Natural killer cell treated with Interleukin-12 subunit alpha and Interleukin-12 subunit beta and Interleukin-15 and Interleukin-18, amount 100 ng/mL, for 72 hours (primary cell): ENCODE results near the gene CDC45. TPM values are rescaled to one million over a fixed set of nuclear protein-coding genes. Genes with fewer than 3 reads are reported as not detected.

Source experiments
- ATAC-seq, 2 donors: fragments of 150-1000 bp; cut with Tn5 transposase in 1 of 2; sonication (Bioruptor Pico), chemical (Tn5 transposase) in 1 of 2; 2 replicates each; pipeline ENCODE4 v1.10.0; 2021
- DNase-seq: peaks from one replicate; pipeline ENCODE4 v3.0.0; 2022; ENCODE audit warnings: low spot score
- H3K27ac Mint-ChIP-seq, 2 donors: 1 replicate in 1 of 2; 2 replicates in 1 of 2; pipeline ENCODE4 v1.8.0; 2022; ENCODE audit warnings: mixed read lengths in 2 of 2, mild to moderate bottlenecking in 1 of 2, moderate library complexity in 1 of 2
- H3K27me3 Mint-ChIP-seq, 2 donors: 1 replicate in 1 of 2; 2 replicates in 1 of 2; pipeline ENCODE4 v1.8.0; 2022; ENCODE audit warnings: mixed read lengths in 2 of 2
- H3K36me3 Mint-ChIP-seq: one replicate; pipeline ENCODE4 v1.8.0; 2022; ENCODE audit warnings: mixed read lengths
- H3K4me1 Mint-ChIP-seq, 2 donors: 1 replicate in 1 of 2; 2 replicates in 1 of 2; pipeline ENCODE4 v1.8.0; 2022; ENCODE audit warnings: low read depth in 2 of 2, mixed read lengths in 2 of 2, mild to moderate bottlenecking in 1 of 2
- H3K4me3 Mint-ChIP-seq: one replicate; pipeline ENCODE4 v1.8.0; 2022; ENCODE audit warnings: mixed read lengths
- H3K9me3 Mint-ChIP-seq: 2 replicates; pipeline ENCODE4 v1.8.0; 2022; ENCODE audit warnings: mixed read lengths
- total RNA-seq, 2 donors: library from RNA; stranded (reverse); gene quantifications; one replicate each; pipeline ENCODE4 v1.2.3, GENCODE V29; 2022

CDC45 gene
- total RNA-seq, 2 donors from 2014 or later: 57.8 to 137 TPM

DNA sequence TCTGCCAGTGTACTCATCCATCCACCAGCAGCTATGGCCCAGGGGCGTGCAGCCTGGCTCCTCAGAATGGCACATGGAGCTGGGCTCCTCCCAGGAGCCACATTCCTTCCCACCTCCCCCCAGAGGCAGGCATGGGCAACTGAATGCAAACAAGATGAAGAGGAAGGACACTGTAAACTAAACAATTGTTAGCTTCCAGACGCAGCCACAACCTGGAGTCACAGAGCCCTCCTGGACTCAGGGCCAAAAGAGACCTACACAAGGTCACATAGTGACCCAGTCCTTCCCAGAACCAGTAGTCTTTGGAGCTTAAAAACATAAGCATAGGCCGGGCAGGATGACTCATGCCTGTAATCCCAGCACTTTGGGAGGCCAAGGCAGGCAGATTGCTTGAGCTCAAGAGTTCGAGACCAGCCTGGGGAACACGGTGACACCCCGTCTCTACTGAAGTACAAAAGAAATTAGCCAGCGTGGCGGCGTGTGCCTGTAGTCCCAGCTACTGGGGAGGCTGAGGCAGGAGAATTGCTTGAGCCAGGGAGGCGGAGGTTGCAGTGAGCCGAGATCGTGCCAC, 75.2 kb downstream of the CDC45 start:
- no peaks in the 10 kb centered on the region for H3K36me3 Mint-ChIP-seq
- no peak for DNase-seq
- no peak for ATAC-seq
- H3K9me3 Mint-ChIP-seq: no peaks in the 10 kb centered on the region
- H3K4me3 Mint-ChIP-seq: no peak overlapping the region
- H3K27ac Mint-ChIP-seq: no peak overlapping the region
- peaks cover 7 to 12% of the 10 kb centered on the region in 2 donors for H3K27me3 Mint-ChIP-seq
- no peaks in the 10 kb centered on the region for H3K4me1 Mint-ChIP-seq

DNA sequence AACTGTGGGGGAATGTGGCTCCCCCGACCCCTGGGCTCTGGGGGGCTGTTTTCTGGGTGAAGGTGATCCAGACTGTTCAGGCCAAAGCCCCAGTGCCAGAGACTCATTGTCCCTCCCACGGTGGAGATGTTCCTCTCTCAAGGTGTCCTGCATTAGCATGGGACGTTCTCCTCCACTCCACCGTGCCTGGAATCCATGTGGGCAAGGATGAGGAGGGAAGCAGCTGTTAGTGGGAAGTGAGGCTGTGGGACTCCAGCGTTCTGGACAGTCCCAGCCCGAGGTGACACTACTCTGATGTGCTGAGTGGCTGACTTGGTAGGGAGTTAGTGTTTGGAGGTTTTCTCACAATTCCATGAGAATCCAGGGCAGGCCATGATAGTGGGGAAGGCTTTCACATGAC, 75.9 kb downstream of the CDC45 start:
- Mint-ChIP-seq H3K4me1 (no peaks in the 10 kb centered on the region), H3K27me3 (peaks cover 7 to 12% of the 10 kb centered on the region in 2 donors), H3K4me3 (no peak overlapping the region), H3K9me3 (no peaks in the 10 kb centered on the region), H3K36me3 (no peaks in the 10 kb centered on the region), H3K27ac (no peak overlapping the region)
- no peak for DNase-seq
- no peak for ATAC-seq

GRCh38 chr22:19556963-19557545, 77.3 kb downstream of the CDC45 start:
- ATAC-seq (no peak), DNase-seq (no peak)
- Mint-ChIP-seq H3K36me3 (no peaks in the 10 kb centered on the region), H3K4me1 (no peaks in the 10 kb centered on the region), H3K27me3 (peaks cover 7 to 9% of the 10 kb centered on the region in 2 donors), H3K4me3 (no peak overlapping the region), H3K27ac (no peak overlapping the region), H3K9me3 (no peaks in the 10 kb centered on the region)

- DNase-seq (no peak), ATAC-seq (no peak)
- Mint-ChIP-seq H3K36me3 (no peaks in the 10 kb centered on the region), H3K4me1 (no peaks in the 10 kb centered on the region), H3K27ac (no peak overlapping the region), H3K4me3 (no peak overlapping the region), H3K9me3 (no peaks in the 10 kb centered on the region), H3K27me3 (peaks cover 2 to 7% of the 10 kb centered on the region in 2 donors)
Measured at GRCh38 chr22:19559324-19559811, 79.6 kb downstream of the CDC45 start.

- Mint-ChIP-seq H3K27ac (no peak overlapping the region), H3K4me3 (no peak overlapping the region), H3K9me3 (no peaks in the 10 kb centered on the region), H3K27me3 (peaks cover 0 to 6% of the 10 kb centered on the region in 2 donors), H3K4me1 (no peaks in the 10 kb centered on the region), H3K36me3 (no peaks in the 10 kb centered on the region)
- DNase-seq (no peak), ATAC-seq (no peak)
Measured at GRCh38 chr22:19559956-19560355, 80.2 kb downstream of the CDC45 start.

DNA sequence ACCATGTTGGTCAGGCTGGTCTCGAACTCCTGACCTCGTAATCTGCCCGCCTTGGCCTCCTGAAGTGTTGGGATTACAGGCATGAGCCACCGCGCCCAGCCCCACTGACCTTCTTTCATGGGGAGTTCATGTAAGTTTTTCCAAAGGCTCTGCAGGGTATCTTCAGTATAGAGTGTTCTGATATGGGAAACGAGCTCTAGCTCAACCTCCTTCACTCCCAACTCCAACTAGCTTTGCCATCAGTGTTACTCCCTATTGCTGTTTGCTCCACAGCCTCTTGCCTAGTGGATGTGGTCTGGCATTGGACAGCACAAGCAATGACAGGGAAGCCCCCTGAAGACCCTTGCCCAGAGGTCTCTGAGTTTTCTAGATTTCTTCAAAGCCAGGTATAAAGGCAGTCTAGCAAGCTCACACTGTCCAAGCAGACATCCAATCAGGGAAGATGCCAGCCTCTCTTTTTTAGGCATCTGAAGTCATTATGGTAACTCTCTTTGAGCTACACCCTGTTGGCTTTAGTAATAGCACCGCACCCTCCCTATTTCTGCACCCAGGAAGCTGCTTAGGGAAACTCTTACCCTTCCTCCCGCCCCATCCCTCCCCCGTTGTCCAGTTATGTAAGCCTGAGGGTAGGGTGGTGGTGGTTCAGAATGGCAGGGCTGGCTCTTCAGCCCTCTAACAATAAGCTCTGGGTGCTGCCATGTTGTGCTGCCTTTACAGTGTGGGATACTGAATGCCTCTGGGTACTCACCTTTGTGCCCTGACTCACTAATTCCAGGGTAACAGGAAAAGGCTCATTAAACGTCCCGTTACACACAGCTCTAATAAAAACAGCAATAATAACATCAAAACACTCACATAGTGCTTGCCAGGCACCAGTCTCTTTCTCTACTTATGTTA, 85.9 kb downstream of the CDC45 start:
- Mint-ChIP-seq H3K4me1 (no peaks in the 10 kb centered on the region), H3K9me3 (no peaks in the 10 kb centered on the region), H3K27me3 (no peaks in the 10 kb centered on the region), H3K36me3 (no peaks in the 10 kb centered on the region), H3K27ac (no peak overlapping the region), H3K4me3 (no peak overlapping the region)
- DNase-seq: no peak
- ATAC-seq: no peak

DNA sequence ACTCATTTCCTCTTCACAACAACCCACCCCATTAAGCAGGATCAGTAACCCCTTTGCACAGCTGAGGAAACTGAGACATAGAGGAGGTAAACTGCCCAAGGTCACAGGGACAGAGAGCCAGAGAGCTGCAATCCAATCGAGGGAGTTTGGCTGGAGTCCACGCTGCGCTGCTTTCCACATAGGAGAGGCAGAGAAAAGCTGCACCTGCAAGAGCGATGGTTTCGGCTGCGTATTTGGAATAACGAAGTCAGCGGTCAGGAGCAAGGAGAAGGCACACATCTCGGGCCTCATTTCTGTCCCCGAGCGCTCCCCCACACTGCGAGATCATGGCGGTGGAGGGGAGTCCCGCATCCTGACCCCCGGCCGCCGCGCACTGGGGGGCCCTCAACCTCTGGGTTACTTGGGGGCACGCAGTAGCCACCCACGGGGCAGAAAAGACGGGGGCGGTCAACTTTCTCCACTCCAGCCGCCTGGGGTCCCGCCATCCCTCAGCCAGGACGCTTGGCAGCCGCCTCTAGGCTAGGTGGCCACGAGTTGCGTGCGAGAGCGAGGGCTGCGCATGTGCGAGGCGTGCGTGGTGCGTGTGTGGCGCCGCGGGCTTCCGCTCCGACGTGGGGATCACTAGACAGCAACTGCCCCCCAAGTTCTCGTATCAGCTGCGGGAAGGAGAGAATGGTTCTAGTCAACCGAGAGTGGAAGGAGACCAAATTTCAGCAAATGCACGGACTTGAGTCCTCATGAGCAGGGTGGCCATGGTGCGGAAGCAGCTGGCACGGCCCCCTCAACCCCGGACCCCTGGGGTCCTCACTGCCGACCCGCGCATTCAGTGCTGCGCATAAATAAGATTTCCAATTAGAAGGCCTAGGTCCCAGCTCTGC, 86.8 kb downstream of the CDC45 start:
- no peak overlapping the region for H3K27ac Mint-ChIP-seq
- H3K4me1 Mint-ChIP-seq: no peaks in the 10 kb centered on the region
- no peak overlapping the region for H3K4me3 Mint-ChIP-seq
- H3K27me3 Mint-ChIP-seq: no peaks in the 10 kb centered on the region
- ATAC-seq (no peak), DNase-seq (no peak)
- H3K9me3 Mint-ChIP-seq: no peaks in the 10 kb centered on the region
- no peaks in the 10 kb centered on the region for H3K36me3 Mint-ChIP-seq

DNA sequence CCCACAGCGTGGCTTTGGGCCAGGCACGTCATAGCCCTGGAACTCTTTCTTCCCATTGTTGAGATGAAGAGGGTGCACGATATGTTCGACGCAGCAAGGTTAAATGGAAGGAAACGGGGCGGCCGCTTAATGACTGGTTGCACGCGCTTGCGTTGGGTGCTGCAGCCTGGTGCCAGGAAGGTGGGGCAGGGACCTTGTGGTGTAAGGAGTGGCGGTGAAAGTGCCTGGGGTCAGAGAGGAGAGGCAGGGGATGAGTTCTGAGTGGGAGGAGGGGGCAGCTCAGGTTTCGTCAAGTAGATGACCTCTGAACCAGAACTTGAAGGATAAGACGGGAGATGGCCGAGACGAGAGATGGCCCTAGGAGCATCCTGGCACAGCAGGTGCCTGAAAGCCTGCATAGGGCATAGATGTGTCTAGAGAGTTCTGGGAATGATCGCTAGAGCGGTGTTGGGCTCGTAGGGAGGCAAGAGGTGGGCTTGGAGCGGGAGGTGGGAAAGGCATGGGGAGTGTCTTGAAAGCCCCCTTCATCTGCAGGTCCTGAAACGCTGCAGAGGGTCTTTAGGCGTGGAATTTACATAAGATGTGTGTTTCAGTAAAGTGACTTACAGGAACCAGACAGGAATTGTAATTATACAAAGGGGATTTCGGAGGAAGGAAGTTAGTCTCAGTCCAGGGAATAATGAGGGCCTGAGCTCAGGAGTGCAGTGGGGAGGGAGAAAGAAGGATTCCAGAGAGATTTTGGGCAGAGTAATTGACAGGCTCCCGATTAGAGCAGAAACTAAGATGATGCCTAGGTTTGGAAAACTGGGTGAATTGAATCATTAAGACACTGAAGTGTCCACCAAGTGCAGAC, 87.7 kb downstream of the CDC45 start:
- H3K27me3 Mint-ChIP-seq: no peaks in the 10 kb centered on the region
- H3K9me3 Mint-ChIP-seq: no peaks in the 10 kb centered on the region
- ATAC-seq (no peak), DNase-seq (no peak)
- H3K4me1 Mint-ChIP-seq: no peaks in the 10 kb centered on the region
- no peak overlapping the region for H3K4me3 Mint-ChIP-seq
- no peaks in the 10 kb centered on the region for H3K36me3 Mint-ChIP-seq
- H3K27ac Mint-ChIP-seq: no peak overlapping the region

DNA sequence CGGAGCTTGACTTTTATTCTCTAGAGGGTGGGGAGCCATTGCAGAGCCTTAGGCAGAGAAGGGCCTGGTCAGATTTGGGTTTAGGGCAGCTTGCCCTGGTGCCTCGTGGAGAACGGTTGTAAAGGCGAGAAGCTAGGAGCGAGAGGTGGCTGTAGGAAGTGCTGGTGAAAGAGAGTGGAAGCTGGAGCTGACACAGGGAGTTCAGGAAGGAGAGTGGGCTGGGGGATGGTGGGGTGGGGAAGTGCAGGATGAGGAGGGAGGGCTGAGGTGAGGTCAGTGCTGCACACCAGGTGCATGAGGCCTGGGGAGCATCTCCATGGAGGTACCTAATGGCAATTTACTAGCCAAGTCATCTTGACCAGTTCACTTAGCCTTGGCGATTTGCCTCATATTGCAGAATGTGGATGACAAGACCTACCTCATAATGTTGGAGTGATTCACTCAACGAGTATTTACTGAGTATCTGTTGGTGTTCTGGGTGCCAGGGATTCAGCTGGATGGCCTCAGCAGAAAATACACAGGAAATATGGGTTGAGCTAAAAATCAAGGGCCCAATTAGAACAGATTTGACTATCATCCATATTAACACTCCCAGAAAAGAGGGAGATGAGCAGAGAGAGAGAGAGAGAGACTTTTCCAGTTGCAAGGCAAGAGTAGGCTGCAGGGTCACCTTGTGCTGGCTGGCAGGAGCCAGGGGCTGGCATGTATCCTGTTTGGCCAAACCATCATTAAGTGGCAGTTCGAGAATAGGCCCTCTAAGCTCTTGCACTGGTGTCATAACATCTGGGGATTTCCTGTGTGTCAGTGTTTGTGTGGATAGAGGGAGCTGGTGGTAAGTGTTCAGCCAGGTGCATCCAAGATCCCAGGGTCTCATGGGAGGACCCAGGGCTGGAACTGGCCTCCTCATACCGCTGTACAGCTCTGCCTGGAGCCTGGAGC, 88.9 kb downstream of the CDC45 start:
- DNase-seq (no peak), ATAC-seq (no peak)
- H3K4me1 Mint-ChIP-seq: no peaks in the 10 kb centered on the region
- H3K4me3 Mint-ChIP-seq: no peak overlapping the region
- no peaks in the 10 kb centered on the region for H3K27me3 Mint-ChIP-seq
- no peaks in the 10 kb centered on the region for H3K36me3 Mint-ChIP-seq
- H3K9me3 Mint-ChIP-seq: no peaks in the 10 kb centered on the region
- H3K27ac Mint-ChIP-seq: no peak overlapping the region

- Mint-ChIP-seq H3K9me3 (no peaks in the 10 kb centered on the region), H3K4me1 (no peaks in the 10 kb centered on the region), H3K27me3 (no peaks in the 10 kb centered on the region), H3K4me3 (no peak overlapping the region), H3K36me3 (no peaks in the 10 kb centered on the region), H3K27ac (no peak overlapping the region)
- DNase-seq (no peak), ATAC-seq (no peak)
Measured at GRCh38 chr22:19569276-19569640, 89.5 kb downstream of the CDC45 start.

GRCh38 chr22:19569976-19570375, 90.3 kb downstream of the CDC45 start:
- Mint-ChIP-seq H3K36me3 (no peaks in the 10 kb centered on the region), H3K27ac (no peak overlapping the region), H3K27me3 (no peaks in the 10 kb centered on the region), H3K4me1 (no peaks in the 10 kb centered on the region), H3K4me3 (no peak overlapping the region), H3K9me3 (no peaks in the 10 kb centered on the region)
- DNase-seq (no peak), ATAC-seq (no peak)
